H9 (cell line): ENCODE data around the gene BHLHE41. TPM values are rescaled to one million over a fixed set of nuclear protein-coding genes. Genes with fewer than 3 reads are reported as not detected.

Experiments
- DNase-seq: peaks from one replicate; pipeline ENCODE4 v3.0.0-alpha.2; 2017
- H2AFZ ChIP-seq: one replicate; pipeline ENCODE4 v1.6.1; 2013; ENCODE audit warnings: mild to moderate bottlenecking, low read length, control low read depth, moderate library complexity
- H2AK5ac ChIP-seq: 2 replicates; pipeline ENCODE4 v1.6.1; 2013; ENCODE audit warnings: low read length, control low read depth, mixed read lengths; ENCODE audit not compliant: insufficient read length
- H2BK120ac ChIP-seq: one replicate; pipeline ENCODE4 v1.6.1; 2013; ENCODE audit warnings: low read depth, mild to moderate bottlenecking, low read length, control low read depth, inconsistent platforms; ENCODE audit not compliant: poor library complexity, severe bottlenecking
- H2BK12ac ChIP-seq: 2 replicates; pipeline ENCODE4 v1.6.1; 2013; ENCODE audit warnings: low read length, control low read depth, mixed read lengths, low read depth; ENCODE audit not compliant: insufficient read length
- H2BK15ac ChIP-seq: 2 replicates; pipeline ENCODE4 v1.6.1; 2013; ENCODE audit warnings: low read depth, low read length, control low read depth
- H2BK20ac ChIP-seq: one replicate; pipeline ENCODE4 v1.6.1; 2013; ENCODE audit warnings: low read depth, mild to moderate bottlenecking, low read length, control low read depth, inconsistent platforms; ENCODE audit not compliant: poor library complexity, severe bottlenecking
- H2BK5ac ChIP-seq: 2 replicates; pipeline ENCODE4 v1.6.1; 2013; ENCODE audit warnings: low read length, control low read depth, mixed read lengths; ENCODE audit not compliant: insufficient read length
- H3K14ac ChIP-seq: 2 replicates; pipeline ENCODE4 v1.6.1; 2013; ENCODE audit warnings: low read length, control low read depth; ENCODE audit not compliant: insufficient read depth
- H3K18ac ChIP-seq: 2 replicates; pipeline ENCODE4 v1.6.1; 2013; ENCODE audit warnings: low read depth, mild to moderate bottlenecking, mixed read lengths, low read length, control low read depth; ENCODE audit not compliant: insufficient read length
- H3K23ac ChIP-seq: 2 replicates; pipeline ENCODE4 v1.6.1; 2013; ENCODE audit warnings: low read length, control low read depth, mixed read lengths, low read depth; ENCODE audit not compliant: insufficient read length
- H3K23me2 ChIP-seq: 2 replicates; pipeline ENCODE4 v1.6.1; 2013; ENCODE audit warnings: low read depth, mild to moderate bottlenecking, mixed read lengths, low read length, control low read depth; ENCODE audit not compliant: insufficient read length, poor library complexity, severe bottlenecking
- H3K27ac ChIP-seq: 2 replicates; pipeline ENCODE4 v1.5.1; 2013; ENCODE audit warnings: low read length, control low read depth, mixed read lengths, low read depth; ENCODE audit not compliant: insufficient read length
- H3K27me3 ChIP-seq: 2 replicates; pipeline ENCODE4 v1.6.1; 2013; ENCODE audit warnings: low read length, control low read depth, inconsistent platforms; ENCODE audit not compliant: insufficient read depth
- H3K4ac ChIP-seq: 2 replicates; pipeline ENCODE4 v1.6.1; 2013; ENCODE audit warnings: low read depth, mild to moderate bottlenecking, control low read depth, inconsistent platforms, low read length, moderate library complexity
- H3K4me1 ChIP-seq: 2 replicates; pipeline ENCODE4 v1.6.1; 2013; ENCODE audit warnings: low read length, control low read depth, inconsistent platforms; ENCODE audit not compliant: insufficient read depth
- H3K4me2 ChIP-seq: 2 replicates; pipeline ENCODE4 v1.6.1; 2013; ENCODE audit warnings: low read length, control low read depth, mixed read lengths; ENCODE audit not compliant: insufficient read length, insufficient read depth
- H3K56ac ChIP-seq: 2 replicates; pipeline ENCODE4 v1.6.1; 2013; ENCODE audit warnings: low read depth, mild to moderate bottlenecking, mixed read lengths, low read length, control low read depth; ENCODE audit not compliant: insufficient read length
- H3K79me1 ChIP-seq: 2 replicates; pipeline ENCODE4 v1.6.1; 2013; ENCODE audit warnings: low read depth, mild to moderate bottlenecking, moderate library complexity, low read length, control low read depth, inconsistent platforms; ENCODE audit not compliant: insufficient read depth, poor library complexity, severe bottlenecking
- H3K79me2 ChIP-seq: 2 replicates; pipeline ENCODE4 v1.6.1; 2013; ENCODE audit warnings: low read length, control low read depth, inconsistent platforms; ENCODE audit not compliant: insufficient read depth
- H3K9ac ChIP-seq: 2 replicates; pipeline ENCODE4 v1.6.1; 2013; ENCODE audit warnings: low read length, control low read depth, mixed read lengths; ENCODE audit not compliant: insufficient read length; ENCODE audit errors: extremely low read depth
- H3K9me3 ChIP-seq: one replicate; pipeline ENCODE4 v1.6.1; 2013; ENCODE audit warnings: low read depth, low read length, inconsistent platforms; ENCODE audit not compliant: control insufficient read depth
- H3T11ph ChIP-seq: one replicate; pipeline ENCODE4 v1.6.1; 2013; ENCODE audit warnings: mild to moderate bottlenecking, low read length, control low read depth, inconsistent platforms
- H4K20me1 ChIP-seq: one replicate; pipeline ENCODE4 v1.6.1; 2013; ENCODE audit not compliant: control insufficient read depth, insufficient read length, insufficient read depth
- H4K5ac ChIP-seq: 2 replicates; pipeline ENCODE4 v1.6.1; 2013; ENCODE audit warnings: low read depth, mild to moderate bottlenecking, mixed read lengths, low read length, control low read depth; ENCODE audit not compliant: insufficient read length
- H4K8ac ChIP-seq: replicated peaks from 2 replicates; pipeline ENCODE4 v1.6.1; 2013; ENCODE audit warnings: low read length, control low read depth, mixed read lengths, low read depth; ENCODE audit not compliant: insufficient read length
- H4K91ac ChIP-seq: 2 replicates; pipeline ENCODE4 v1.6.1; 2013; ENCODE audit warnings: low read depth, mild to moderate bottlenecking, moderate library complexity, mixed read lengths, low read length, control low read depth; ENCODE audit not compliant: insufficient read length
- H3K27ac Mint-ChIP-seq, 3 experiments: 2 replicates in 2 of 3; 3 replicates in 1 of 3; pipeline ENCODE4 v1.8.0; 2020 to 2021; ENCODE audit warnings: mixed read lengths in 3 of 3, mild to moderate bottlenecking in 1 of 3, moderate library complexity in 1 of 3
- H3K27me3 Mint-ChIP-seq: 2 replicates; pipeline ENCODE4 v1.8.0; 2021; ENCODE audit warnings: low read depth, mild to moderate bottlenecking, moderate library complexity, mixed read lengths
- H3K36me3 Mint-ChIP-seq, 3 experiments: 2 replicates in 2 of 3; 3 replicates in 1 of 3; pipeline ENCODE4 v1.8.0; 2020 to 2021; ENCODE audit warnings: low read depth in 3 of 3, mixed read lengths in 3 of 3; ENCODE audit not compliant: insufficient read depth in 1 of 3
- H3K4me1 Mint-ChIP-seq, 2 experiments: 2 replicates each; pipeline ENCODE4 v1.8.0; 2020; ENCODE audit warnings: mixed read lengths in 2 of 2
- H3K4me3 Mint-ChIP-seq, 2 experiments: 2 replicates in 1 of 2; 3 replicates in 1 of 2; pipeline ENCODE4 v1.8.0; 2020 to 2021; ENCODE audit warnings: mild to moderate bottlenecking in 2 of 2, mixed read lengths in 2 of 2, moderate library complexity in 1 of 2
- H3K9me3 Mint-ChIP-seq, 2 experiments: 2 replicates in 1 of 2; 3 replicates in 1 of 2; pipeline ENCODE4 v1.8.0; 2020; ENCODE audit warnings: mild to moderate bottlenecking in 2 of 2, mixed read lengths in 2 of 2, moderate library complexity in 1 of 2
- CTCF ChIP-seq: fragments of 200-600 bp; sonication (generic); conservative IDR thresholded peaks from 3 replicates; pipeline ENCODE4 v1.8.0; 2021; ENCODE audit warnings: antibody characterized with exemption, mild to moderate bottlenecking
- WGBS: extraction: QIAGEN DNeasy Blood & Tissue Kit; methylation state at CpG from one replicate; pipeline ENCODE4 v1.1.7; 2013; ENCODE audit warnings: missing lambda C conversion rate, low lambda C conversion rate, mixed read lengths; ENCODE audit not compliant: insufficient read length; ENCODE audit errors: extremely low coverage; 5-methylcytosine and 5-hydroxymethylcytosine counted together
- total RNA-seq: library from RNA; stranded (reverse); gene quantifications from 2 replicates; pipeline ENCODE4 v1.2.1, GENCODE V29; 2021

Gene BHLHE41
- total RNA-seq, 1 experiment from 2014 or later: 0.33 TPM

- no peak overlapping the region for H2BK120ac ChIP-seq
- H3K18ac ChIP-seq: no peak overlapping the region
- no peak overlapping the region for H2AFZ ChIP-seq
- H3K14ac ChIP-seq: no peak overlapping the region
- no peak overlapping the region for H3K23ac ChIP-seq
- H3K79me2 ChIP-seq: no peaks in the 10 kb centered on the region
- no peaks in the 10 kb centered on the region for H3K79me1 ChIP-seq
- no peak overlapping the region for H2BK20ac ChIP-seq
- H3K4me2 ChIP-seq: no peak overlapping the region
- no peak overlapping the region for H3K4ac ChIP-seq
- H4K91ac ChIP-seq: no peak overlapping the region
- Mint-ChIP-seq H3K4me3 (no peak overlapping the region), H3K9me3 (peaks cover 20 to 25% of the 10 kb centered on the region in 2 experiments), H3K36me3 (peaks cover 9 to 17% (median 10%) of the 10 kb centered on the region in 3 experiments), H3K27ac (no peak overlapping the region), H3K27me3 (no peaks in the 10 kb centered on the region; the same call in 1 of the 2 replicates), H3K4me1 (no peaks in the 10 kb centered on the region)
- H3K27me3 ChIP-seq: no peaks in the 10 kb centered on the region
- no peak overlapping the region for H3K9ac ChIP-seq
- H3K9me3 ChIP-seq: no peaks in the 10 kb centered on the region
- no peaks in the 10 kb centered on the region for H3K4me1 ChIP-seq
- no peak for TF ChIP-seq CTCF
- WGBS: no CpG with 5 or more reads among the region's 2 CpGs
- no peak for DNase-seq
- no peak overlapping the region for H2AK5ac ChIP-seq
- H2BK5ac ChIP-seq: no peak overlapping the region
- H4K5ac ChIP-seq: no peak overlapping the region
- H4K20me1 ChIP-seq: no peaks in the 10 kb centered on the region
- no peak overlapping the region for H4K8ac ChIP-seq
- H2BK12ac ChIP-seq: no peak overlapping the region
- H3K56ac ChIP-seq: no peak overlapping the region
- no peak overlapping the region for H3K27ac ChIP-seq
- H2BK15ac ChIP-seq: no peak overlapping the region
- H3K23me2 ChIP-seq: no peaks in the 10 kb centered on the region
- no peak overlapping the region for H3T11ph ChIP-seq
Observed at GRCh38 chr12:26077915-26078702, 46.7 kb downstream of the BHLHE41 start.

Other genes with a start within 250 kb of the BHLHE41 start
- gene RASSF8, start 166.4 kb downstream of the BHLHE41 start, total RNA-seq: 38.8 and 40.6 TPM in 2 replicates
- 0.72 and 0.81 TPM in 2 replicates for gene SSPN, start 70.5 kb upstream of the BHLHE41 start, total RNA-seq